Hepatocyte (in vitro differentiated cells): ENCODE results near the gene PCNX3. TPM values are rescaled to one million over a fixed set of nuclear protein-coding genes. Genes with fewer than 3 reads are reported as not detected.

ENCODE experiments used
- DNase-seq: peaks from one replicate; pipeline ENCODE4 v3.0.0-alpha.2; 2016; ENCODE audit warnings: low spot score
- H2AFZ ChIP-seq: fragments of 200-600 bp; sonication (generic); 2 replicates; pipeline ENCODE4 v1.6.0; 2016; ENCODE audit warnings: antibody characterized with exemption, mild to moderate bottlenecking
- H3K27ac ChIP-seq: fragments of 200-600 bp; sonication (generic); 2 replicates; pipeline ENCODE4 v1.5.1; 2016; ENCODE audit warnings: mild to moderate bottlenecking
- H3K27me3 ChIP-seq: fragments of 200-600 bp; sonication (generic); 2 replicates; pipeline ENCODE4 v1.6.1; 2016
- H3K36me3 ChIP-seq: fragments of 200-600 bp; sonication (generic); replicated peaks from 2 replicates; pipeline ENCODE4 v1.5.1; 2016; ENCODE audit warnings: low read depth; ENCODE audit not compliant: insufficient read depth
- H3K4me1 ChIP-seq: fragments of 200-600 bp; sonication (generic); 2 replicates; pipeline ENCODE4 v1.5.1; 2016; ENCODE audit warnings: mild to moderate bottlenecking, moderate library complexity; ENCODE audit not compliant: insufficient read depth
- H3K4me2 ChIP-seq: fragments of 200-600 bp; sonication (generic); 2 replicates; pipeline ENCODE4 v1.6.0; 2016
- H3K4me3 ChIP-seq: fragments of 200-600 bp; sonication (generic); 2 replicates; pipeline ENCODE4 v1.5.1; 2016; ENCODE audit warnings: mild to moderate bottlenecking
- H3K79me2 ChIP-seq: fragments of 200-600 bp; sonication (generic); 2 replicates; pipeline ENCODE4 v1.6.0; 2017; ENCODE audit warnings: mild to moderate bottlenecking
- H3K9me2 ChIP-seq: fragments of 200-600 bp; sonication (generic); replicated peaks from 2 replicates; pipeline ENCODE4 v1.6.0; 2017; ENCODE audit warnings: mild to moderate bottlenecking; ENCODE audit not compliant: insufficient read depth
- H3K9me3 ChIP-seq: fragments of 200-600 bp; sonication (generic); 2 replicates; pipeline ENCODE4 v1.5.1; 2016; ENCODE audit warnings: low read depth, mild to moderate bottlenecking
- H4K20me1 ChIP-seq: fragments of 200-600 bp; sonication (generic); 2 replicates; pipeline ENCODE4 v1.6.0; 2016; ENCODE audit warnings: mild to moderate bottlenecking; ENCODE audit not compliant: insufficient read depth, poor library complexity, severe bottlenecking
- CTCF ChIP-seq: fragments of 200-600 bp; sonication (generic); IDR thresholded peaks from 2 replicates; pipeline ENCODE4 v1.5.1; 2016; ENCODE audit warnings: antibody characterized with exemption, mild to moderate bottlenecking; ENCODE audit not compliant: poor library complexity
- EZH2 ChIP-seq: fragments of 200-600 bp; sonication (generic); IDR thresholded peaks from 2 replicates; pipeline ENCODE4 v1.6.1; 2016; ENCODE audit warnings: antibody characterized with exemption, mild to moderate bottlenecking, borderline replicate concordance
- EZH2phosphoT487 ChIP-seq: fragments of 200-600 bp; sonication (generic); IDR thresholded peaks from one replicate; pipeline ENCODE4 v1.6.1; 2018; ENCODE audit warnings: antibody characterized with exemption, mild to moderate bottlenecking, low read depth, moderate library complexity; ENCODE audit not compliant: unreplicated experiment, severe bottlenecking
- WGBS: methylation state at CpG from one replicate; pipeline ENCODE4 v1.1.6; 2016; ENCODE audit warnings: low lambda C conversion rate; ENCODE audit errors: missing lambda C conversion rate; 5-methylcytosine and 5-hydroxymethylcytosine counted together
- polyA plus RNA-seq: library from polyadenylated mRNA; unstranded; fragments of >200 nt; fragmentation: Nextera tagmentation; extraction: Ambion mirVana; gene quantifications from 2 replicates; pipeline ENCODE4 v1.2.1, GENCODE V29; 2016
- total RNA-seq: library from RNA; depleted of rRNA; stranded (reverse); fragments of >200 nt; gene quantifications from 2 replicates; pipeline ENCODE4 v1.2.3, GENCODE V29; 2014

PCNX3 gene
- total and polyA plus RNA-seq, 2 experiments from 2014 or later, result 20.0 to 27.4 TPM

- Histone ChIP-seq H3K4me3 (no peak overlapping the region), H3K9me3 (no peaks in the 10 kb centered on the region), H3K79me2 (no peaks in the 10 kb centered on the region), H3K4me1 (no peaks in the 10 kb centered on the region), H2AFZ (no peak overlapping the region), H3K36me3 (no peaks in the 10 kb centered on the region), H3K27me3 (no peaks in the 10 kb centered on the region), H3K27ac (no peak overlapping the region), H4K20me1 (no peaks in the 10 kb centered on the region), H3K4me2 (no peak overlapping the region), H3K9me2 (no peaks in the 10 kb centered on the region)
- TF ChIP-seq EZH2phosphoT487 (no peak), EZH2 (no peak), CTCF (no peak)
- 92% methylated on average over 33 of the region's 35 CpGs for WGBS
- no peak for DNase-seq
These were observed 25.1 kb downstream of the PCNX3 start for GRCh38 chr11:65640483-65641296.

- Histone ChIP-seq H3K79me2 (no peaks in the 10 kb centered on the region), H3K4me2 (peak overlapping the region; percentile 44), H2AFZ (no peak overlapping the region), H3K9me3 (no peaks in the 10 kb centered on the region), H4K20me1 (no peaks in the 10 kb centered on the region), H3K9me2 (no peaks in the 10 kb centered on the region), H3K27ac (no peak overlapping the region), H3K27me3 (no peaks in the 10 kb centered on the region), H3K4me3 (no peak overlapping the region), H3K4me1 (no peaks in the 10 kb centered on the region), H3K36me3 (no peaks in the 10 kb centered on the region)
- WGBS, result 88% methylated on average over 16 of the region's 16 CpGs
- TF ChIP-seq EZH2phosphoT487, result no peak
- no peak for TF ChIP-seq CTCF
- no peak for TF ChIP-seq EZH2
- no peak for DNase-seq
These were observed 25.9 kb downstream of the PCNX3 start for GRCh38 chr11:65641297-65642013.

- no peaks in the 10 kb centered on the region for H3K9me3 ChIP-seq
- no peaks in the 10 kb centered on the region for H3K79me2 ChIP-seq
- no peaks in the 10 kb centered on the region for H4K20me1 ChIP-seq
- TF ChIP-seq CTCF (no peak), EZH2 (no peak), EZH2phosphoT487 (no peak)
- peak overlapping the region; percentile 44 for H3K4me2 ChIP-seq
- no peak overlapping the region for H3K27ac ChIP-seq
- 41% methylated on average over 20 of the region's 49 CpGs for WGBS
- no peak for DNase-seq
- no peak overlapping the region for H2AFZ ChIP-seq
- no peaks in the 10 kb centered on the region for H3K27me3 ChIP-seq
- H3K4me1 ChIP-seq, result no peaks in the 10 kb centered on the region
- no peaks in the 10 kb centered on the region for H3K9me2 ChIP-seq
- H3K4me3 ChIP-seq, result no peak overlapping the region
- H3K36me3 ChIP-seq, result no peaks in the 10 kb centered on the region
These were observed 26.6 kb downstream of the PCNX3 start for GRCh38 chr11:65642014-65642671.
